GM12878 (cell line): Measurements from ENCODE around the gene TUBA8. TPM values are rescaled to one million over a fixed set of nuclear protein-coding genes. Genes with fewer than 3 reads are reported as not detected.

Experiments used
- ATAC-seq: fragments of 200-7000 bp; cut with Tn5 transposase; 3 replicates; pipeline ENCODE4 v1.9.1; 2020; ENCODE audit warnings: mild to moderate bottlenecking, moderate library complexity
- BruUV-seq: library from RNA; stranded (reverse); fragments of 400-500 nt; replicated peaks from 2 replicates; lab custom pipeline; 2021; lab: Mats Ljungman, UMichigan
- CTCF ChIA-PET: fragments of 300-600 bp; sonication (Branson Sonifier 250); formaldehyde crosslinking; extraction: SDS; loops from one replicate; lab custom pipeline; 2021; ENCODE audit warnings: inconsistent platforms; lab: Yijun Ruan, JAX
- POLR2A ChIA-PET: fragments of 350-600 bp; formaldehyde crosslinking; extraction: SDS; loops from one replicate; lab custom pipeline; 2021; ENCODE audit warnings: inconsistent platforms; lab: Charles Lee
- RAD21 ChIA-PET: fragments of 300-600 bp; sonication (Branson Sonifier 250); formaldehyde crosslinking; loops from one replicate; lab custom pipeline; 2023; ENCODE audit warnings: antibody characterized with exemption; ENCODE audit not compliant: unreplicated experiment; lab: Charles Lee
- SMC1A ChIA-PET: fragments of 300-600 bp; sonication (Branson Sonifier 250); formaldehyde crosslinking; loops from one replicate; lab custom pipeline; 2023; ENCODE audit not compliant: unreplicated experiment, uncharacterized antibody; lab: Charles Lee
- DNase-seq: peaks from one replicate; pipeline ENCODE4 v3.0.0-alpha.2; 2011; ENCODE audit warnings: low read depth, low spot score
- FAIRE-seq: peaks from 3 replicates; lab custom pipeline; 2011; peaks lifted over from hg19 to GRCh38; lab: Jason Lieb, UNC
- H2AFZ ChIP-seq: 2 replicates; pipeline ENCODE4 v1.6.0; 2011; ENCODE audit warnings: low read depth, low read length, control low read depth; ENCODE audit not compliant: control insufficient read depth
- H3K27ac ChIP-seq: 2 replicates; pipeline ENCODE4 v1.5.1; 2011; ENCODE audit warnings: control low read depth; ENCODE audit not compliant: control insufficient read depth, insufficient read depth
- H3K27me3 ChIP-seq, 2 experiments: replicated peaks in 1 of 2; 2 replicates each; pipeline versions ENCODE4 v1.6.0 to v1.6.1; 2011; ENCODE audit warnings: low read length in 1 of 2; ENCODE audit not compliant: control insufficient read depth in 2 of 2, insufficient read depth in 2 of 2
- H3K36me3 ChIP-seq, 2 experiments: 2 replicates each; pipeline ENCODE4 v1.5.1; 2011; ENCODE audit warnings: low read length in 1 of 2; ENCODE audit not compliant: control insufficient read depth in 2 of 2, insufficient read depth in 2 of 2
- H3K4me1 ChIP-seq: 2 replicates; pipeline ENCODE4 v1.6.1; 2011; ENCODE audit warnings: mild to moderate bottlenecking, low read length, moderate library complexity, mixed read lengths; ENCODE audit not compliant: control insufficient read depth, insufficient read depth
- H3K4me2 ChIP-seq: 2 replicates; pipeline ENCODE4 v1.6.0; 2011; ENCODE audit warnings: control low read depth; ENCODE audit not compliant: control insufficient read depth, insufficient read depth
- H3K4me3 ChIP-seq: fragments of 200-600 bp; sonication (generic); 2 replicates; pipeline ENCODE4 v1.5.1; 2016
- H3K79me2 ChIP-seq: 2 replicates; pipeline ENCODE4 v1.6.0; 2011; ENCODE audit warnings: low read length; ENCODE audit not compliant: control insufficient read depth, insufficient read depth
- H3K9ac ChIP-seq: 2 replicates; pipeline ENCODE4 v1.8.0; 2011; ENCODE audit warnings: low read length, control low read depth, mixed read lengths; ENCODE audit not compliant: control insufficient read depth, insufficient read depth
- H3K9me3 ChIP-seq: replicated peaks from 3 replicates; pipeline ENCODE4 v1.5.1; 2011; ENCODE audit warnings: mild to moderate bottlenecking, low read length; ENCODE audit not compliant: control insufficient read depth, insufficient read depth
- H4K20me1 ChIP-seq: 2 replicates; pipeline ENCODE4 v1.6.0; 2011; ENCODE audit not compliant: control insufficient read depth, insufficient read depth
- TCF3 ChIP-seq: IDR thresholded peaks from 2 replicates; pipeline ENCODE4 v1.6.1; 2012; ENCODE audit warnings: low read depth, mild to moderate bottlenecking, low read length, borderline replicate concordance; ENCODE audit not compliant: insufficient read depth
- WGBS: methylation state at CpG from one replicate; pipeline ENCODE4 v1.1.6; 2016; ENCODE audit warnings: low lambda C conversion rate; ENCODE audit not compliant: insufficient replicate concordance, insufficient coverage; ENCODE audit errors: missing lambda C conversion rate; 5-methylcytosine and 5-hydroxymethylcytosine counted together
- in situ Hi-C: fragments of 300-500 bp; cut with MboI; formaldehyde crosslinking; loops from 9 replicates; pipeline ENCODE4 v1.14.3; 2018; ENCODE audit warnings: mixed read lengths
- intact Hi-C: fragments of 100-400 bp; cut with micrococcal nuclease; formaldehyde crosslinking; loops from one replicate; pipeline ENCODE4 v1.14.2; 2022; ENCODE audit not compliant: unreplicated experiment
- polyA plus RNA-seq, 11 experiments: library from polyadenylated mRNA; depleted of rRNA in 4 of 11; unstranded in 6 of 11; stranded (reverse) in 5 of 11; fragments of >200 nt; fragmentation: Nextera tagmentation in 4 of 11; fragmentation: Illumina TruSeq in 1 of 11; extraction: Ambion mirVana in 4 of 11; extraction: Trizol in 1 of 11; gene quantifications; 1 replicate in 1 of 11; 2 replicates in 10 of 11; pipeline versions ENCODE4 v1.2.1 to v1.2.3, GENCODE V29; 2011 to 2016; ENCODE audit warnings: inconsistent platforms in 2 of 11, missing spikeins in 2 of 11, low read depth in 1 of 11
- total RNA-seq, 4 experiments: library from RNA; depleted of rRNA in 3 of 4; stranded (reverse); fragments of >200 nt in 3 of 4; fragmentation: Illumina TruSeq in 1 of 4; extraction: Trizol in 1 of 4; gene quantifications; 2 replicates each; pipeline versions ENCODE4 v1.2.1 to v1.2.3, GENCODE V29; 2013 to 2021
- TF ChIP-seq, protein P1 (sequence below), 3 experiments: IDR thresholded peaks in 2 of 3; conservative IDR thresholded peaks in 1 of 3; 2 replicates each; pipeline ENCODE4 v1.5.1; 2011; ENCODE audit warnings: low read depth in 3 of 3, low read length in 3 of 3, mild to moderate bottlenecking in 3 of 3, control low read depth in 2 of 3, moderate library complexity in 2 of 3, inconsistent platforms in 1 of 3, mixed read lengths in 1 of 3; ENCODE audit not compliant: control insufficient read depth in 2 of 3, insufficient read depth in 1 of 3; ENCODE audit errors: extremely low read depth in 1 of 3

The TUBA8 gene
- total and polyA plus RNA-seq, 10 of the 15 experiments (the other 5 are each of a cell fraction or from before 2014, with no cell fraction given), result 2.2 to 30.3 (median 21.0) TPM

- DNase-seq (no peak), ATAC-seq (peak; percentile 30), FAIRE-seq (no peak)
- WGBS, result 30% methylated on average over 9 of the region's 9 CpGs
- POLR2A ChIA-PET, result interaction anchor here (0.5 to 2.4 kb wide), 6 partner anchors 9 to 69 kb away, joined by 3 to 11 read pairs (median 4); partner anchors contain the start of genes MICAL3 and PEX26
- Histone ChIP-seq H2AFZ (no peak overlapping the region), H3K9ac (no peak overlapping the region), H3K9me3 (no peaks in the 10 kb centered on the region), H3K27ac (no peak overlapping the region), H3K27me3 (no peaks in the 10 kb centered on the region), H3K79me2 (no peaks in the 10 kb centered on the region), H3K4me1 (peaks cover 17% of the 10 kb centered on the region), H4K20me1 (no peaks in the 10 kb centered on the region), H3K36me3 (no peaks in the 10 kb centered on the region), H3K4me3 (no peak overlapping the region), H3K4me2 (no peak overlapping the region)
- in situ Hi-C loops (loop anchor here (5.0 kb wide), 1 partner anchor 233 kb away; no protein-coding TSS in a partner anchor), intact Hi-C loops (loop anchor here (5.0 kb wide), 1 partner anchor 38 kb away; no protein-coding TSS in a partner anchor)
- CTCF ChIA-PET, result interaction anchor here (0.6 to 5.6 kb wide), 8 partner anchors 9 to 235 kb away, joined by 3 to 34 read pairs (median 4); partner anchors contain the start of gene PEX26
- SMC1A ChIA-PET, result interaction anchor here (0.6 to 8.7 kb wide), 9 partner anchors 9 to 85 kb away, joined by 3 to 67 read pairs (median 3); partner anchors contain the start of genes PEX26 and USP18
- no TSS peak for BruUV-seq
- RAD21 ChIA-PET, result interaction anchor here (0.8 to 3.5 kb wide), 4 partner anchors 8 to 262 kb away, joined by 3 to 33 read pairs (median 10); partner anchors contain the start of gene PEX26
- TF ChIP-seq, protein P1, sequence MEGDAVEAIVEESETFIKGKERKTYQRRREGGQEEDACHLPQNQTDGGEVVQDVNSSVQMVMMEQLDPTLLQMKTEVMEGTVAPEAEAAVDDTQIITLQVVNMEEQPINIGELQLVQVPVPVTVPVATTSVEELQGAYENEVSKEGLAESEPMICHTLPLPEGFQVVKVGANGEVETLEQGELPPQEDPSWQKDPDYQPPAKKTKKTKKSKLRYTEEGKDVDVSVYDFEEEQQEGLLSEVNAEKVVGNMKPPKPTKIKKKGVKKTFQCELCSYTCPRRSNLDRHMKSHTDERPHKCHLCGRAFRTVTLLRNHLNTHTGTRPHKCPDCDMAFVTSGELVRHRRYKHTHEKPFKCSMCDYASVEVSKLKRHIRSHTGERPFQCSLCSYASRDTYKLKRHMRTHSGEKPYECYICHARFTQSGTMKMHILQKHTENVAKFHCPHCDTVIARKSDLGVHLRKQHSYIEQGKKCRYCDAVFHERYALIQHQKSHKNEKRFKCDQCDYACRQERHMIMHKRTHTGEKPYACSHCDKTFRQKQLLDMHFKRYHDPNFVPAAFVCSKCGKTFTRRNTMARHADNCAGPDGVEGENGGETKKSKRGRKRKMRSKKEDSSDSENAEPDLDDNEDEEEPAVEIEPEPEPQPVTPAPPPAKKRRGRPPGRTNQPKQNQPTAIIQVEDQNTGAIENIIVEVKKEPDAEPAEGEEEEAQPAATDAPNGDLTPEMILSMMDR (IDR thresholded peaks at IDR 0.05 in 2 of 3, conservative IDR thresholded peaks at IDR 0.05 in 1 of 3; ENCODE audit: control insufficient read depth in 2 of 3, extremely low read depth in 1 of 3, insufficient read depth in 1 of 3, low read depth in 3 of 3, low read length in 3 of 3), result peak in 1 of 3 experiments; percentile 19; a peak in 1 of 6 replicates
- no peak for TF ChIP-seq TCF3
Observed at GRCh38 chr22:18065256-18065655, 45.4 kb upstream of the TUBA8 start.
